ENCODE data around the gene PCDHGA3.
"Not testable (repeated sequence)": the region's sequence is repeated elsewhere in the genome, so short reads cannot be mapped to it uniquely, and the experiment has no call there.

PCDHGA3 gene

GRCh38 chr5:141343242-141343952 is at the start of gene PCDHGA3:
TSS of gene PCDHGA3 (plus strand) at chr5:141343829. CDS start at chr5:141344034, 205 bp downstream.
- no peak for DNase-seq

- no peak for DNase-seq
Measured at GRCh38 chr5:141298376-141298775, 45.3 kb upstream of the PCDHGA3 start.

- DNase-seq: no peak
Measured at GRCh38 chr5:141303756-141304155, 39.9 kb upstream of the PCDHGA3 start, which contains the start of gene SLC25A2. TSS of gene SLC25A2 (minus strand) at chr5:141304049. CDS start at chr5:141303865, 184 bp downstream.

GRCh38 chr5:141306630-141307029 is 37.0 kb upstream of the PCDHGA3 start:
- no peak for DNase-seq

- DNase-seq: no peak
Measured at GRCh38 chr5:141313711-141314110, 29.9 kb upstream of the PCDHGA3 start.

GRCh38 chr5:141316963-141317362 is 26.7 kb upstream of the PCDHGA3 start:
- DNase-seq: not testable (repeated sequence)

GRCh38 chr5:141319202-141319601 is 24.4 kb upstream of the PCDHGA3 start:
- no peak for DNase-seq

- no peak for DNase-seq
Measured at GRCh38 chr5:141319699-141320098, 23.9 kb upstream of the PCDHGA3 start.

- peak; percentile 85 for DNase-seq
Measured at GRCh38 chr5:141320225-141321169, 23.1 kb upstream of the PCDHGA3 start, which contains the start of gene TAF7. TSS of gene TAF7 (minus strand) at chr5:141320784. CDS start at chr5:141320044, 740 bp downstream.

GRCh38 chr5:141322261-141322660 is 21.4 kb upstream of the PCDHGA3 start:
- no peak for DNase-seq

GRCh38 chr5:141326088-141326854 is 17.4 kb upstream of the PCDHGA3 start:
- peak; percentile 81 for DNase-seq

- DNase-seq: no peak
Measured at GRCh38 chr5:141328231-141328630, 15.4 kb upstream of the PCDHGA3 start.

GRCh38 chr5:141330299-141331080 is 13.1 kb upstream of the PCDHGA3 start, which contains the start of gene PCDHGA1:
TSS of gene PCDHGA1 (plus strand) at chr5:141330514.
- no peak for DNase-seq

GRCh38 chr5:141332571-141332970 is 11.1 kb upstream of the PCDHGA3 start:
- not testable (repeated sequence) for DNase-seq

GRCh38 chr5:141338538-141339306 is 4.9 kb upstream of the PCDHGA3 start, which contains the start of gene PCDHGA2:
TSS of gene PCDHGA2 (plus strand) at chr5:141338760.
- no peak for DNase-seq

GRCh38 chr5:141340781-141341354 is 2.8 kb upstream of the PCDHGA3 start:
- not testable (repeated sequence) for DNase-seq

- no peak for DNase-seq
Measured at GRCh38 chr5:141342773-141343172, 856 bp upstream of the PCDHGA3 start.

GRCh38 chr5:141343953-141344463 is 379 bp downstream of the PCDHGA3 start:
- DNase-seq: no peak

- DNase-seq: no peak
Measured at GRCh38 chr5:141345327-141345726, 1.7 kb downstream of the PCDHGA3 start.

- DNase-seq: not testable (repeated sequence)
Measured at GRCh38 chr5:141346017-141346416, 2.4 kb downstream of the PCDHGA3 start.
